CD14-positive monocyte (primary cell): ENCODE data around the gene TOMM22. TPM values are rescaled to one million over a fixed set of nuclear protein-coding genes. Genes with fewer than 3 reads are reported as not detected.

Experiments
- DNase-seq, 3 donors: peaks; one replicate each; pipeline ENCODE4 v3.0.0-alpha.2; 2011 to 2022
- H2AFZ ChIP-seq: 2 replicates; pipeline ENCODE4 v1.6.0; 2012; ENCODE audit warnings: mild to moderate bottlenecking, low read depth, low read length, inconsistent platforms; ENCODE audit not compliant: insufficient read depth, poor library complexity, severe bottlenecking
- H3K27ac ChIP-seq, 2 donors: 1 replicate in 1 of 2; 2 replicates in 1 of 2; pipeline ENCODE4 v1.5.1; 2012 to 2013; ENCODE audit warnings: low read length in 2 of 2, control low read depth in 1 of 2, inconsistent platforms in 1 of 2, low read depth in 1 of 2, mild to moderate bottlenecking in 1 of 2
- H3K27me3 ChIP-seq, 2 donors: one replicate each; pipeline versions ENCODE4 v1.6.0 to v1.6.1; 2011 to 2013; ENCODE audit warnings: low read length in 2 of 2; ENCODE audit not compliant: control insufficient read depth in 2 of 2, insufficient read depth in 2 of 2
- H3K36me3 ChIP-seq, 2 donors: replicated peaks in 1 of 2; 1 replicate in 1 of 2; 2 replicates in 1 of 2; pipeline versions ENCODE4 v1.5.1 to v1.6.1; 2012 to 2013; ENCODE audit warnings: low read length in 2 of 2, control low read depth in 1 of 2, inconsistent platforms in 1 of 2, mild to moderate bottlenecking in 1 of 2; ENCODE audit not compliant: insufficient read depth in 2 of 2, control insufficient read depth in 1 of 2
- H3K4me1 ChIP-seq, 2 donors: 1 replicate in 1 of 2; 2 replicates in 1 of 2; pipeline versions ENCODE4 v1.5.1 to v1.6.1; 2012 to 2013; ENCODE audit warnings: low read length in 2 of 2, control low read depth in 1 of 2, inconsistent platforms in 1 of 2, mild to moderate bottlenecking in 1 of 2, moderate library complexity in 1 of 2; ENCODE audit not compliant: insufficient read depth in 2 of 2, control insufficient read depth in 1 of 2
- H3K4me2 ChIP-seq: replicated peaks from 2 replicates; pipeline ENCODE3; 2012; ENCODE audit warnings: low read length, moderate library complexity, mild to moderate bottlenecking; ENCODE audit not compliant: poor library complexity, severe bottlenecking; ENCODE audit errors: extremely low read depth
- H3K4me3 ChIP-seq, 3 experiments: fragments of 200-600 bp in 1 of 3; sonication (generic) in 1 of 3; replicated peaks in 1 of 3; 1 replicate in 2 of 3; 2 replicates in 1 of 3; pipeline ENCODE4 v1.5.1; 2011 to 2013; ENCODE audit warnings: low read length in 3 of 3, mild to moderate bottlenecking in 3 of 3, control low read depth in 2 of 3, low read depth in 2 of 3, inconsistent platforms in 1 of 3, moderate library complexity in 1 of 3
- H3K79me2 ChIP-seq: 2 replicates; pipeline ENCODE4 v1.6.0; 2012; ENCODE audit warnings: mild to moderate bottlenecking, control low read depth, inconsistent platforms, low read length, moderate library complexity; ENCODE audit not compliant: insufficient read depth
- H3K9ac ChIP-seq: 2 replicates; pipeline ENCODE4 v1.6.0; 2017; ENCODE audit warnings: low read length, mild to moderate bottlenecking; ENCODE audit not compliant: insufficient read depth, poor library complexity, severe bottlenecking
- H3K9me3 ChIP-seq, 2 donors: replicated peaks in 1 of 2; 1 replicate in 1 of 2; 2 replicates in 1 of 2; pipeline versions ENCODE4 v1.5.1 to v1.6.1; 2012 to 2013; ENCODE audit warnings: low read length in 2 of 2, control low read depth in 1 of 2; ENCODE audit not compliant: control insufficient read depth in 1 of 2, insufficient read depth in 1 of 2
- H4K20me1 ChIP-seq: 2 replicates; pipeline ENCODE4 v1.6.0; 2012; ENCODE audit warnings: mild to moderate bottlenecking, low read length, control low read depth, moderate library complexity; ENCODE audit not compliant: insufficient read depth
- H3K27ac Mint-ChIP-seq, 7 donors: one replicate each; pipeline ENCODE4 v1.8.0; 2020; ENCODE audit warnings: mild to moderate bottlenecking in 7 of 7, mixed read lengths in 7 of 7, moderate library complexity in 6 of 7, inconsistent platforms in 2 of 7
- H3K27me3 Mint-ChIP-seq, 3 donors: one replicate each; pipeline ENCODE4 v1.8.0; 2021 to 2022; ENCODE audit warnings: low read depth in 3 of 3, mild to moderate bottlenecking in 3 of 3, mixed read lengths in 3 of 3, moderate library complexity in 3 of 3, inconsistent platforms in 1 of 3
- H3K36me3 Mint-ChIP-seq, 2 donors: one replicate each; pipeline ENCODE4 v1.8.0; 2020; ENCODE audit warnings: mixed read lengths in 2 of 2, inconsistent platforms in 1 of 2, mild to moderate bottlenecking in 1 of 2
- H3K4me1 Mint-ChIP-seq: one replicate; pipeline ENCODE4 v1.8.0; 2020; ENCODE audit warnings: mild to moderate bottlenecking, mixed read lengths
- H3K4me3 Mint-ChIP-seq, 2 donors: one replicate each; pipeline ENCODE4 v1.8.0; 2020; ENCODE audit warnings: mild to moderate bottlenecking in 2 of 2, mixed read lengths in 2 of 2, moderate library complexity in 1 of 2
- H3K9me3 Mint-ChIP-seq, 7 donors: one replicate each; pipeline ENCODE4 v1.8.0; 2020 to 2022; ENCODE audit warnings: mixed read lengths in 7 of 7, mild to moderate bottlenecking in 6 of 7, moderate library complexity in 6 of 7, inconsistent platforms in 2 of 7
- CTCF ChIP-seq: fragments of 200-600 bp; IDR thresholded peaks from one replicate; pipeline ENCODE4 v1.8.0; 2022; ENCODE audit warnings: antibody characterized with exemption, mild to moderate bottlenecking
- WGBS: methylation state at CpG from one replicate; pipeline ENCODE4 v1.1.5; 2013; ENCODE audit warnings: missing lambda C conversion rate; ENCODE audit not compliant: insufficient coverage; 5-methylcytosine and 5-hydroxymethylcytosine counted together
- intact Hi-C, 2 donors: fragments of 100-400 bp; cut with micrococcal nuclease; formaldehyde crosslinking; loops; one replicate each; pipeline versions ENCODE4 v1.15.0 to v1.15.1; 2023
- polyA plus RNA-seq, 3 donors: library from polyadenylated mRNA; depleted of rRNA in 1 of 3; unstranded in 2 of 3; stranded (reverse) in 1 of 3; fragments of 300-500 nt in 2 of 3; fragments of >200 nt in 1 of 3; fragmentation: Illumina TruSeq in 2 of 3; gene quantifications; 1 replicate in 2 of 3; 2 replicates in 1 of 3; pipeline ENCODE4 v1.2.3, GENCODE V29; 2012 to 2021

TOMM22 gene
- polyA plus RNA-seq, 3 donors = 31.9 to 71.4 (median 58.0) TPM

GRCh38 chr22:38724926-38725571 lies 43.3 kb downstream of the TOMM22 start:
- H3K36me3 ChIP-seq = peaks cover 92 to 100% of the 10 kb centered on the region in 2 donors
- peaks cover 91 to 99% of the 10 kb centered on the region in 2 donors for H3K36me3 Mint-ChIP-seq
- H4K20me1 ChIP-seq = peaks cover 64% of the 10 kb centered on the region
- no peak overlapping the region for H3K9ac ChIP-seq
- H3K79me2 ChIP-seq = no peaks in the 10 kb centered on the region
- H3K27me3 ChIP-seq = no peaks in the 10 kb centered on the region
- no peak overlapping the region for H3K4me2 ChIP-seq
- no peak overlapping the region for H3K4me3 Mint-ChIP-seq
- peak; percentile 69 for TF ChIP-seq CTCF
- H3K27ac Mint-ChIP-seq = peak overlapping the region in 1 of 7 donors; percentile 55
- H3K4me3 ChIP-seq = no peak overlapping the region
- 87% methylated on average over 3 of the region's 3 CpGs for WGBS
- no peaks in the 10 kb centered on the region for H3K9me3 ChIP-seq
- peaks cover 0 to 2% (median 0%) of the 10 kb centered on the region in 7 donors for H3K9me3 Mint-ChIP-seq
- H3K27ac ChIP-seq = no peak overlapping the region
- no peaks in the 10 kb centered on the region for H3K4me1 Mint-ChIP-seq
- intact Hi-C loops = no loop called here
- no peaks in the 10 kb centered on the region for H3K4me1 ChIP-seq
- peak in 2 of 3 donors; percentile 33 to 36 for DNase-seq
- no peak overlapping the region for H2AFZ ChIP-seq
- peaks cover 0 to 1% (median 0%) of the 10 kb centered on the region in 3 donors for H3K27me3 Mint-ChIP-seq

GRCh38 chr22:38725900-38726655 lies 44.3 kb downstream of the TOMM22 start:
- 97% methylated on average over 13 of the region's 18 CpGs for WGBS
- Mint-ChIP-seq H3K9me3 (peaks cover 0 to 2% (median 0%) of the 10 kb centered on the region in 7 donors), H3K4me3 (no peak overlapping the region), H3K4me1 (no peaks in the 10 kb centered on the region), H3K27me3 (peaks cover 0 to 3% (median 0%) of the 10 kb centered on the region in 3 donors), H3K36me3 (peaks cover 95 to 99% of the 10 kb centered on the region in 2 donors), H3K27ac (no peak overlapping the region)
- intact Hi-C loops = no loop called here
- no peaks in the 10 kb centered on the region for H3K79me2 ChIP-seq
- no peak overlapping the region for H3K4me3 ChIP-seq
- no peak overlapping the region for H3K4me2 ChIP-seq
- H3K9me3 ChIP-seq = no peaks in the 10 kb centered on the region
- peaks cover 96 to 100% of the 10 kb centered on the region in 2 donors for H3K36me3 ChIP-seq
- no peak overlapping the region for H2AFZ ChIP-seq
- H3K27ac ChIP-seq = no peak overlapping the region
- H3K27me3 ChIP-seq = no peaks in the 10 kb centered on the region
- no peak overlapping the region for H3K9ac ChIP-seq
- H4K20me1 ChIP-seq = peaks cover 73% of the 10 kb centered on the region
- DNase-seq = no peak
- H3K4me1 ChIP-seq = no peaks in the 10 kb centered on the region
- TF ChIP-seq CTCF = no peak
